Endothelial cell of umbilical vein (primary cell): ENCODE results near the gene ARL5C. TPM values are rescaled to one million over a fixed set of nuclear protein-coding genes. Genes with fewer than 3 reads are reported as not detected.
"Not testable (repeated sequence)": the region's sequence is repeated elsewhere in the genome, so short reads cannot be mapped to it uniquely, and the experiment has no call there.

Experiments
- BruUV-seq: library from RNA; stranded (reverse); fragments of 400-500 nt; replicated peaks from 2 replicates; lab custom pipeline; 2021; lab: Mats Ljungman, UMichigan
- CTCF ChIA-PET: fragments of 300-600, 350-600 bp; sonication (Branson Sonifier 250); formaldehyde crosslinking; loops from one replicate; lab custom pipeline; 2021; ENCODE audit warnings: antibody characterized with exemption, inconsistent platforms; lab: Charles Lee
- POLR2A ChIA-PET: fragments of 300-600, 350-600 bp; sonication (Branson Sonifier 250); formaldehyde crosslinking; loops from one replicate; lab custom pipeline; 2021; ENCODE audit warnings: antibody characterized with exemption, inconsistent platforms; lab: Charles Lee
- DNase-seq: peaks from one replicate; pipeline ENCODE4 v3.0.0-alpha.2; 2011; ENCODE audit warnings: low read depth, low spot score
- FAIRE-seq: peaks from 2 replicates; lab custom pipeline; 2011; peaks lifted over from hg19 to GRCh38; lab: Jason Lieb, UNC
- H2AFZ ChIP-seq: 2 replicates; pipeline ENCODE4 v1.6.0; 2012; ENCODE audit warnings: low read depth, low read length, control low read depth, inconsistent platforms
- H3K27ac ChIP-seq: 2 replicates; pipeline ENCODE4 v1.5.1; 2011; ENCODE audit warnings: low read depth, mild to moderate bottlenecking, control low read depth, low read length, moderate library complexity; ENCODE audit not compliant: insufficient read depth
- H3K27me3 ChIP-seq, 2 experiments: 2 replicates each; pipeline versions ENCODE4 v1.6.0 to v1.6.1; 2011; ENCODE audit warnings: low read length in 2 of 2, mixed read lengths in 1 of 2; ENCODE audit not compliant: control insufficient read depth in 2 of 2, insufficient read depth in 2 of 2
- H3K36me3 ChIP-seq, 2 experiments: 2 replicates in 1 of 2; 3 replicates in 1 of 2; pipeline ENCODE4 v1.5.1; 2011; ENCODE audit warnings: low read length in 2 of 2, mild to moderate bottlenecking in 1 of 2, moderate library complexity in 1 of 2; ENCODE audit not compliant: control insufficient read depth in 2 of 2, insufficient read depth in 2 of 2; ENCODE audit errors: extremely low read depth in 1 of 2
- H3K4me1 ChIP-seq: 3 replicates; pipeline ENCODE4 v1.5.1; 2011; ENCODE audit warnings: mild to moderate bottlenecking, low read length; ENCODE audit not compliant: control insufficient read depth, insufficient read depth; ENCODE audit errors: extremely low read depth
- H3K4me2 ChIP-seq: 2 replicates; pipeline ENCODE4 v1.6.1; 2011; ENCODE audit warnings: low read length, control low read depth, mixed read lengths; ENCODE audit not compliant: insufficient read depth
- H3K4me3 ChIP-seq, 3 experiments: fragments of 200-600 bp in 1 of 3; sonication (generic), shearing (Covaris generic) in 1 of 3; replicated peaks in 1 of 3; 2 replicates each; pipeline ENCODE4 v1.5.1; 2011 to 2016; ENCODE audit warnings: control low read depth in 3 of 3, low read length in 3 of 3, mild to moderate bottlenecking in 2 of 3, inconsistent platforms in 1 of 3, low read depth in 1 of 3, moderate library complexity in 1 of 3; ENCODE audit not compliant: insufficient read depth in 1 of 3
- H3K79me2 ChIP-seq: 2 replicates; pipeline ENCODE4 v1.6.0; 2012; ENCODE audit warnings: low read length, inconsistent platforms; ENCODE audit not compliant: control insufficient read depth, insufficient read depth
- H3K9ac ChIP-seq: replicated peaks from 2 replicates; pipeline ENCODE3; 2011; ENCODE audit warnings: low read length, control low read depth; ENCODE audit not compliant: insufficient read depth; ENCODE audit errors: extremely low read depth
- H3K9me1 ChIP-seq: replicated peaks from 3 replicates; pipeline ENCODE4 v1.6.0; 2011; ENCODE audit warnings: mild to moderate bottlenecking, low read length; ENCODE audit not compliant: control insufficient read depth, insufficient read depth; ENCODE audit errors: extremely low read depth
- H3K9me3 ChIP-seq: replicated peaks from 2 replicates; pipeline ENCODE4 v1.5.1; 2012; ENCODE audit warnings: low read length, inconsistent platforms; ENCODE audit not compliant: control insufficient read depth, insufficient read depth
- H4K20me1 ChIP-seq: replicated peaks from 2 replicates; pipeline ENCODE3; 2011; ENCODE audit warnings: mild to moderate bottlenecking, low read length; ENCODE audit not compliant: control insufficient read depth, insufficient read depth; ENCODE audit errors: extremely low read depth
- FOS ChIP-seq: IDR thresholded peaks from 2 replicates; pipeline ENCODE4 v1.6.1; 2011; ENCODE audit warnings: mild to moderate bottlenecking, low read length, moderate library complexity, borderline replicate concordance; ENCODE audit not compliant: insufficient read depth
- GATA2 ChIP-seq: IDR thresholded peaks from 2 replicates; pipeline ENCODE4 v1.7.0; 2011; ENCODE audit warnings: low read depth, mild to moderate bottlenecking, moderate library complexity, mixed read lengths, low read length; ENCODE audit not compliant: insufficient read length, insufficient read depth
- JUN ChIP-seq: IDR thresholded peaks from 2 replicates; pipeline ENCODE4 v1.6.1; 2011; ENCODE audit warnings: borderline replicate concordance, low read depth; ENCODE audit not compliant: insufficient read length, insufficient read depth
- MAX ChIP-seq: IDR thresholded peaks from 2 replicates; pipeline ENCODE4 v1.6.1; 2011; ENCODE audit not compliant: insufficient read depth, insufficient read length
- MYC ChIP-seq: IDR thresholded peaks from one replicate; pipeline ENCODE4 v1.6.1; 2011; ENCODE audit warnings: mild to moderate bottlenecking, low read depth, low read length
- POLR2A ChIP-seq: IDR thresholded peaks from 2 replicates; pipeline ENCODE4 v1.6.1; 2012; ENCODE audit warnings: low read depth, mild to moderate bottlenecking, control low read depth, low read length
- POLR2AphosphoS5 ChIP-seq: IDR thresholded peaks from 2 replicates; pipeline ENCODE4 v1.6.1; 2012; ENCODE audit warnings: low read depth, mild to moderate bottlenecking, control low read depth, low read length, moderate library complexity; ENCODE audit not compliant: insufficient read depth
- dilution Hi-C: fragments of 300-500 bp; cut with MboI; formaldehyde crosslinking; loops from one replicate; pipeline ENCODE4 v1.15.0; 2019; ENCODE audit warnings: low sequenced_read_pairs; ENCODE audit not compliant: extremely low pct_ligation_motif_present
- intact Hi-C: fragments of 100-400 bp; cut with micrococcal nuclease; formaldehyde crosslinking; loops from one replicate; pipeline ENCODE4 v1.10.0; 2022
- polyA plus RNA-seq, 4 experiments: library from polyadenylated mRNA; depleted of rRNA in 3 of 4; stranded (reverse) in 3 of 4; unstranded in 1 of 4; fragments of >200 nt; gene quantifications; 2 replicates each; pipeline versions ENCODE4 v1.2.1 to v1.2.3, GENCODE V29; 2011 to 2012; ENCODE audit warnings: missing spikeins in 1 of 4
- total RNA-seq: library from RNA; stranded (reverse); gene quantifications from 2 replicates; pipeline ENCODE4 v1.2.3, GENCODE V29; 2021
- TF ChIP-seq, protein P1 (sequence below), 2 donors: IDR thresholded peaks; 1 replicate in 1 of 2; 2 replicates in 1 of 2; pipeline ENCODE4 v1.5.1; 2011; ENCODE audit warnings: low read length in 2 of 2, mild to moderate bottlenecking in 2 of 2, moderate library complexity in 2 of 2, control low read depth in 1 of 2, inconsistent platforms in 1 of 2, low read depth in 1 of 2; ENCODE audit not compliant: insufficient read depth in 1 of 2; ENCODE audit errors: extremely low read depth in 1 of 2

Gene ARL5C
- total and polyA plus RNA-seq, 2 donors (not counting 3 experiments of a cell fraction or from before 2014, with no cell fraction given), result not detected

GRCh38 chr17:39130205-39130604 is 35.8 kb downstream of the ARL5C start:
- TF ChIP-seq FOS (no peak), POLR2AphosphoS5 (no peak), MAX (no peak), POLR2A (no peak), MYC (no peak), JUN (no peak), GATA2 (no peak)
- TF ChIP-seq, protein P1, sequence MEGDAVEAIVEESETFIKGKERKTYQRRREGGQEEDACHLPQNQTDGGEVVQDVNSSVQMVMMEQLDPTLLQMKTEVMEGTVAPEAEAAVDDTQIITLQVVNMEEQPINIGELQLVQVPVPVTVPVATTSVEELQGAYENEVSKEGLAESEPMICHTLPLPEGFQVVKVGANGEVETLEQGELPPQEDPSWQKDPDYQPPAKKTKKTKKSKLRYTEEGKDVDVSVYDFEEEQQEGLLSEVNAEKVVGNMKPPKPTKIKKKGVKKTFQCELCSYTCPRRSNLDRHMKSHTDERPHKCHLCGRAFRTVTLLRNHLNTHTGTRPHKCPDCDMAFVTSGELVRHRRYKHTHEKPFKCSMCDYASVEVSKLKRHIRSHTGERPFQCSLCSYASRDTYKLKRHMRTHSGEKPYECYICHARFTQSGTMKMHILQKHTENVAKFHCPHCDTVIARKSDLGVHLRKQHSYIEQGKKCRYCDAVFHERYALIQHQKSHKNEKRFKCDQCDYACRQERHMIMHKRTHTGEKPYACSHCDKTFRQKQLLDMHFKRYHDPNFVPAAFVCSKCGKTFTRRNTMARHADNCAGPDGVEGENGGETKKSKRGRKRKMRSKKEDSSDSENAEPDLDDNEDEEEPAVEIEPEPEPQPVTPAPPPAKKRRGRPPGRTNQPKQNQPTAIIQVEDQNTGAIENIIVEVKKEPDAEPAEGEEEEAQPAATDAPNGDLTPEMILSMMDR (IDR thresholded peaks at IDR 0.05; ENCODE audit: extremely low read depth in 1 of 2, insufficient read depth in 1 of 2, low read depth in 1 of 2, low read length in 2 of 2), result no peak
- intact Hi-C loops, result no loop called here
- H4K20me1 ChIP-seq, result no peaks in the 10 kb centered on the region
- H3K79me2 ChIP-seq, result no peaks in the 10 kb centered on the region
- H2AFZ ChIP-seq, result no peak overlapping the region
- no peak overlapping the region for H3K27ac ChIP-seq
- H3K9me1 ChIP-seq, result no peaks in the 10 kb centered on the region
- no peaks in the 10 kb centered on the region for H3K9me3 ChIP-seq
- H3K9ac ChIP-seq, result no peak overlapping the region
- FAIRE-seq (no peak), DNase-seq (no peak)
- no TSS peak for BruUV-seq
- no peak overlapping the region for H3K4me3 ChIP-seq
- POLR2A ChIA-PET, result no interaction called here
- dilution Hi-C loops, result no loop called here
- peaks cover 0 to 2% of the 10 kb centered on the region in 2 experiments for H3K27me3 ChIP-seq
- CTCF ChIA-PET, result no interaction called here
- no peaks in the 10 kb centered on the region for H3K36me3 ChIP-seq
- no peak overlapping the region for H3K4me2 ChIP-seq
- H3K4me1 ChIP-seq, result no peaks in the 10 kb centered on the region

DNA sequence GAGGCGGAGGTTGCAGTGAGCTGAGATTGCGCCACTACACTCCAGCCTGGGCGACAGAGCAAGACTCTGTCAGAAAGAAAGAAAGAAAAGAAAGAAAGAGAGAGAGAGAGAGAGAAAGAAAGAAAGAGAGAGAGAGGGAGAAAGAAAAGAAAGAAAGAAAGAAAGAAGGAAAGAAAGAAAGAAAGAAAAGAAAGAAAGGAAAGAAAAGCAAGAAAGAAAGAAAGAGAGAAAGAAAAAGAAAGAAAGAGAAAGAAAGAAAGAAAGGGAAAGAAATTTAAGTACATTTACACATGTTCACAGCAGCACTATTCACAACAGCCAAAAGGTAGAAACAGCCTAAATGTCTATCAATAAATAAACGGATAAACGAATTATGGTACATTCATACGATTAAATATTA is 36.4 kb downstream of the ARL5C start:
- H3K9me1 ChIP-seq, H3K36me3 ChIP-seq, H3K27ac ChIP-seq, H3K4me2 ChIP-seq, H2AFZ ChIP-seq, intact Hi-C loops, FAIRE-seq, dilution Hi-C loops, DNase-seq, POLR2A ChIA-PET, H3K4me3 ChIP-seq, H3K4me1 ChIP-seq, BruUV-seq, H4K20me1 ChIP-seq, H3K27me3 ChIP-seq, H3K9me3 ChIP-seq, CTCF ChIA-PET, H3K9ac ChIP-seq, H3K79me2 ChIP-seq: not testable (repeated sequence)
